GM06990 (cell line): ENCODE results near the gene TNFAIP8L3.

Source experiments
- DNase-seq: peaks from one replicate; pipeline ENCODE4 v3.0.0-alpha.2; 2011; ENCODE audit not compliant: insufficient read length; ENCODE audit errors: extremely low read depth
- H3K27me3 ChIP-seq: replicated peaks from 2 replicates; pipeline ENCODE4 v1.6.0; 2011; ENCODE audit warnings: low read length; ENCODE audit not compliant: control insufficient read depth, insufficient read depth
- H3K36me3 ChIP-seq: 2 replicates; pipeline ENCODE4 v1.5.1; 2011; ENCODE audit warnings: low read length; ENCODE audit not compliant: control insufficient read depth, insufficient read depth
- H3K4me3 ChIP-seq: replicated peaks from 2 replicates; pipeline ENCODE4 v1.5.1; 2011; ENCODE audit warnings: low read depth, mild to moderate bottlenecking, control low read depth, low read length
- CTCF ChIP-seq: IDR thresholded peaks from 2 replicates; pipeline ENCODE4 v1.5.1; 2011; ENCODE audit warnings: low read length, control low read depth, mild to moderate bottlenecking, inconsistent platforms; ENCODE audit not compliant: insufficient read depth, poor library complexity, severe bottlenecking

TNFAIP8L3 gene

GRCh38 chr15:51060030-51060673 is 34.6 kb downstream of the TNFAIP8L3 start:
- DNase-seq, result no peak
- Histone ChIP-seq H3K36me3 (no peaks in the 10 kb centered on the region), H3K4me3 (no peak overlapping the region), H3K27me3 (no peaks in the 10 kb centered on the region; the same call in 1 of the 2 replicates)
- no peak for TF ChIP-seq CTCF

- H3K27me3 ChIP-seq, result peaks cover 2% of the 10 kb centered on the region
- no peak for DNase-seq
- H3K4me3 ChIP-seq, result no peak overlapping the region
- TF ChIP-seq CTCF, result no peak
- H3K36me3 ChIP-seq, result no peaks in the 10 kb centered on the region
Measured at GRCh38 chr15:51054535-51054934, 40.2 kb downstream of the TNFAIP8L3 start.

GRCh38 chr15:51053571-51053970 is 41.1 kb downstream of the TNFAIP8L3 start:
- no peak for TF ChIP-seq CTCF
- peaks cover 2% of the 10 kb centered on the region for H3K27me3 ChIP-seq
- no peak overlapping the region for H3K4me3 ChIP-seq
- DNase-seq, result no peak
- no peaks in the 10 kb centered on the region for H3K36me3 ChIP-seq

GRCh38 chr15:51051776-51052175 is 42.9 kb downstream of the TNFAIP8L3 start:
- no peaks in the 10 kb centered on the region for H3K36me3 ChIP-seq
- no peak for DNase-seq
- TF ChIP-seq CTCF, result no peak
- H3K27me3 ChIP-seq, result peaks cover 2% of the 10 kb centered on the region
- no peak overlapping the region for H3K4me3 ChIP-seq

- Histone ChIP-seq H3K4me3 (no peak overlapping the region), H3K36me3 (no peaks in the 10 kb centered on the region), H3K27me3 (no peaks in the 10 kb centered on the region)
- DNase-seq, result no peak
- TF ChIP-seq CTCF, result no peak
Measured at GRCh38 chr15:51049081-51049480, 45.6 kb downstream of the TNFAIP8L3 start.

- DNase-seq, result no peak
- Histone ChIP-seq H3K36me3 (no peaks in the 10 kb centered on the region), H3K27me3 (no peaks in the 10 kb centered on the region), H3K4me3 (no peak overlapping the region)
- no peak for TF ChIP-seq CTCF
Measured at GRCh38 chr15:51048308-51048707, 46.4 kb downstream of the TNFAIP8L3 start.
